ENCODE results near the gene PRMT3.

- TF ChIP-seq POLR2A (IDR thresholded peaks at IDR 0.05): no peak
- TF ChIP-seq, protein P1, sequence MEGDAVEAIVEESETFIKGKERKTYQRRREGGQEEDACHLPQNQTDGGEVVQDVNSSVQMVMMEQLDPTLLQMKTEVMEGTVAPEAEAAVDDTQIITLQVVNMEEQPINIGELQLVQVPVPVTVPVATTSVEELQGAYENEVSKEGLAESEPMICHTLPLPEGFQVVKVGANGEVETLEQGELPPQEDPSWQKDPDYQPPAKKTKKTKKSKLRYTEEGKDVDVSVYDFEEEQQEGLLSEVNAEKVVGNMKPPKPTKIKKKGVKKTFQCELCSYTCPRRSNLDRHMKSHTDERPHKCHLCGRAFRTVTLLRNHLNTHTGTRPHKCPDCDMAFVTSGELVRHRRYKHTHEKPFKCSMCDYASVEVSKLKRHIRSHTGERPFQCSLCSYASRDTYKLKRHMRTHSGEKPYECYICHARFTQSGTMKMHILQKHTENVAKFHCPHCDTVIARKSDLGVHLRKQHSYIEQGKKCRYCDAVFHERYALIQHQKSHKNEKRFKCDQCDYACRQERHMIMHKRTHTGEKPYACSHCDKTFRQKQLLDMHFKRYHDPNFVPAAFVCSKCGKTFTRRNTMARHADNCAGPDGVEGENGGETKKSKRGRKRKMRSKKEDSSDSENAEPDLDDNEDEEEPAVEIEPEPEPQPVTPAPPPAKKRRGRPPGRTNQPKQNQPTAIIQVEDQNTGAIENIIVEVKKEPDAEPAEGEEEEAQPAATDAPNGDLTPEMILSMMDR (IDR thresholded peaks at IDR 0.05): no peak
Observed at GRCh38 chr11:20421946-20422345, 34.4 kb downstream of the PRMT3 start.

Measured in adrenal gland (tissue), 5 donors.